ENCODE measurements around the gene CLCN2.
A peak's percentile ranks its signal among the peaks of the same experiment; 100 is the strongest.

The CLCN2 gene

GRCh38 chr3:184361532-184361931 is at the start of gene CLCN2, which contains the start of gene POLR2H:
Gene CLCN2 (minus strand): TSS chr3:184361605. CDS start chr3:184361479, 126 bp downstream.
Gene POLR2H (plus strand): TSS chr3:184361710. CDS start chr3:184363493, 1,783 bp downstream.
- peak; percentile 26 for DNase-seq

- no peak for DNase-seq
Measured at GRCh38 chr3:184409946-184410500, 48.6 kb upstream of the CLCN2 start.

GRCh38 chr3:184409331-184409926 is 48.0 kb upstream of the CLCN2 start:
- no peak for DNase-seq

GRCh38 chr3:184405075-184406030 is 43.9 kb upstream of the CLCN2 start:
- no peak for DNase-seq

GRCh38 chr3:184399410-184399809 is 38.0 kb upstream of the CLCN2 start:
- DNase-seq: no peak

- no peak for DNase-seq
Measured at GRCh38 chr3:184395320-184395660, 33.9 kb upstream of the CLCN2 start.

- DNase-seq: no peak
Measured at GRCh38 chr3:184391266-184391665, 29.9 kb upstream of the CLCN2 start.

- DNase-seq: no peak
Measured at GRCh38 chr3:184389935-184390528, 28.6 kb upstream of the CLCN2 start.

GRCh38 chr3:184389384-184389783 is 28.0 kb upstream of the CLCN2 start:
- no peak for DNase-seq

- DNase-seq: no peak
Measured at GRCh38 chr3:184388936-184389230, 27.5 kb upstream of the CLCN2 start.

- no peak for DNase-seq
Measured at GRCh38 chr3:184388164-184388935, 26.9 kb upstream of the CLCN2 start.

GRCh38 chr3:184387174-184387714 is 25.8 kb upstream of the CLCN2 start:
- no peak for DNase-seq

GRCh38 chr3:184386047-184386806 is 24.8 kb upstream of the CLCN2 start:
- DNase-seq: no peak

GRCh38 chr3:184384856-184385422 is 23.5 kb upstream of the CLCN2 start:
- no peak for DNase-seq

- DNase-seq: no peak
Measured at GRCh38 chr3:184384342-184384741, 22.9 kb upstream of the CLCN2 start.

- no peak for DNase-seq
Measured at GRCh38 chr3:184383033-184383740, 21.8 kb upstream of the CLCN2 start.

- no peak for DNase-seq
Measured at GRCh38 chr3:184382326-184383032, 21.1 kb upstream of the CLCN2 start.

GRCh38 chr3:184381261-184382224 is 20.1 kb upstream of the CLCN2 start:
- DNase-seq: no peak

All from stimulated activated naive CD4-positive, alpha-beta T cell treated with Interleukin-2 at 50 U/mL for 16 hours (primary cell).